CMK (cell line): Measurements from ENCODE around the gene CAPNS1.
"Not testable (repeated sequence)": the region's sequence is repeated elsewhere in the genome, so short reads cannot be mapped to it uniquely, and the experiment has no call there.

Source experiments
- DNase-seq: peaks from one replicate; pipeline ENCODE4 v3.0.0-alpha.2; 2010; ENCODE audit warnings: low read depth

Gene CAPNS1

GRCh38 chr19:36114721-36115452 is 25.0 kb upstream of the CAPNS1 start, which contains the start of gene POLR2I:
POLR2I (minus strand) TSS chr19:36114875; CDS start chr19:36114856, 19 bp downstream.
- DNase-seq: peak; percentile 97

GRCh38 chr19:36115453-36116343 is 24.2 kb upstream of the CAPNS1 start, which contains the start of gene TBCB:
TBCB (plus strand) TSS chr19:36115468; CDS start chr19:36115561, 93 bp downstream.
- DNase-seq: peak; percentile 59

- no peak for DNase-seq
Measured at GRCh38 chr19:36116344-36116637, 23.6 kb upstream of the CAPNS1 start.

DNA sequence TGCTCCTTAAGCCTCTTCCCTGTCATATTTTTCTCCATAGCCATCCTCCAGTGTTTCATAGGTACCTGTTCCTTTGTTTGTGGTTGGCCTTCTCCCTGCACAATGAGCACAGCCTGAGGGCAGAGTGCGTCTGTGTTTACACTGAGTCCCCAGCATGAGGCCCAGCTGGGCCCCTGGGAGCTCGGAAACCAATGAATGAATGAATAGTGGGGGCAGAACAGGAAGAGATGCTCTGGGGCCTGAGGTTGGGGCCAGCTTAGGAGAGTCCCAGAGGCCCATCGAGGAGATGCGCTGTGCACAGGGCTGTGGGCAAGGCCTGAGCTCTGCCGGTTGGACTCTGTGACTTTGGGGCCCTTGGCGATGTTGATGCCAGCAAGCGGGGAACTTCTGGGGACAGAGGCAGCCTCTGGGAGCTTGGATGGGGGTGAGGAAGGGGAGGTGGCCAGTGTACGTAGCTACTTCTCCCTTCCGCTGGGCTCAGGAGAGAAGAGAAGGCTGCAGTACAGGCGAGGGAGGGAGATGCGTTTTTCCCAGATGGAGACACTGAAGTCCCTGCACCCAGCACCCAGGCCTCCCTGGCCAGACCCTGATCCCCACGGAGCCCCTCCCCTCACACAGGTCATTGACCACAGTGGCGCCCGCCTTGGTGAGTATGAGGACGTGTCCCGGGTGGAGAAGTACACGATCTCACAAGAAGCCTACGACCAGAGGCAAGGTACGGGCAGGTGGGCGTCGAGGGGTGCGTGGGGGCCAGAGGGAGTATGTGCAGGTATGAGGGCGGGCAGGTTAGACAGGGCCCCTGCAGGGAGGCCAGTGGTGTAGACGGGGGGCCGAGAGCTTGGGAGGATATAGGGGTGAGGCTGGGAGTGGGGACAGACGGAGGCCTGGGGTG is 19.5 kb upstream of the CAPNS1 start:
- DNase-seq: no peak

DNA sequence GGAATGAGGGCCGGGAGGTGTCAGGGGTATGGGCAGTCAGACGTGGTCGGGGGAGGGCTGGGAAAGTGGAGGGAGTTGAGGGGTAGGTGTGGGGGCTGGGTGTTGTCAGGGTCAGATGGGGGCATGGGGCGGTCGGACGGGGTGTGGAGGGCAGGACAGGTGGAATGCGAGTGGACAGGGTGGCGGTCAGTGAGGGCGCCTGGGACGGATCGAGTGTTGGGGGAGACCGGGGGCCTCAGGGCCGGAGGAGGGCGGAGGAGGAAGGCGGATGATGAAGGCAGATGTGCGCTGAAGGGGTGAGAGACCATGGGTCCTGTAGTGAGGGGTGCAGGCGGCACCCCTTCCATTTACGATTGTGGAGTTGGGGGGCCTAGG is 18.9 kb upstream of the CAPNS1 start:
- no peak for DNase-seq

DNA sequence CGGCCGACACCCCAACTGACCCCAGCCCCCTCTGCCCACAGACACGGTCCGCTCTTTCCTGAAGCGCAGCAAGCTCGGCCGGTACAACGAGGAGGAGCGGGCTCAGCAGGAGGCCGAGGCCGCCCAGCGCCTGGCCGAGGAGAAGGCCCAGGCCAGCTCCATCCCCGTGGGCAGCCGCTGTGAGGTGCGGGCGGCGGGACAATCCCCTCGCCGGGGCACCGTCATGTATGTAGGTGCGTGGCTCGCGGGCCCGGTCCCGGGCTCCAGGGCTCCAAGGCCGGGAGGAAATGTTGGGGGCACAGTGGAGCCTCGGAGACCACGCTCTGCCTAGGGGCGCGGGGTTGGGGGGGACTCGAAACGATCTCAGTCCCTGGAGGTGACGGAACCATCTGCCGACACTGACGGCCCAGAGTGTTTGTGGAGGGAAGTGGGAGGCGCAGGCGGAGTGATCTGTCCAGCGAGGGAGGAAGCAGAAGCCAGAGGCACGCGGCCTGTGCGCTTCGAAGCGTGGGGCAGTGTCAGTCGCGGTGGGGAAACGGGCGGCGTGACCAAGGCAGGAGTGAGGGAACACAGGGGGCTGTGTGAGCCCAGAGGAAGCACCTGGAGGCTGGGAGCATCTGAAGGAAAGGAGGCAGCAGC is 18.3 kb upstream of the CAPNS1 start:
- DNase-seq: no peak

DNA sequence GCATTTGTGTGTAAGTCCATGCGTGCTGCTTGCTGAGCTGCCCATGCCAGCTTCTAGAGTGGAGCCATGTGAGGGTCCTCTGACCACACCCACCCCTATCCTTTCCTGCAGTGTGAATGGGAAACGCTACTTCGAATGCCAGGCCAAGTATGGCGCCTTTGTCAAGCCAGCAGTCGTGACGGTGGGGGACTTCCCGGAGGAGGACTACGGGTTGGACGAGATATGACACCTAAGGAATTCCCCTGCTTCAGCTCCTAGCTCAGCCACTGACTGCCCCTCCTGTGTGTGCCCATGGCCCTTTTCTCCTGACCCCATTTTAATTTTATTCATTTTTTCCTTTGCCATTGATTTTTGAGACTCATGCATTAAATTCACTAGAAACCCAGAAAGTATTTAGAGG is 14.3 kb upstream of the CAPNS1 start:
- DNase-seq: no peak

DNA sequence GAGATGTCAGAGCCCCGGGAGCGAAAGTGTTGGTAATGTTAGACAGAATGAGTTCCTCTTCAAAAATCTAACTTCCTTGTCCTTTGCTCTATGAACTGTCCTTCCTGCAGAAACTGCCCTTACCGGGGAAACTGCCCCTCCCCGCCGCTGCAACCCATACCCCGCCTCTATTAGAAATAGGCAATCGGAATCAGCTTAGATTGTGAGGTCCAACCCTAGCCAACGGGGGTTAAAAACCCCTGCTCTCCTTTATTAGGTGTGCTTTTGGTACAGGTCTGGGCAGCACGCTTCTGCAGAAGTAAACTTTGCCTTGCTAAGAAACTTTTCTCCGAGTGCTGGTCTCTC is 11.5 kb upstream of the CAPNS1 start:
- peak; percentile 38 for DNase-seq

DNA sequence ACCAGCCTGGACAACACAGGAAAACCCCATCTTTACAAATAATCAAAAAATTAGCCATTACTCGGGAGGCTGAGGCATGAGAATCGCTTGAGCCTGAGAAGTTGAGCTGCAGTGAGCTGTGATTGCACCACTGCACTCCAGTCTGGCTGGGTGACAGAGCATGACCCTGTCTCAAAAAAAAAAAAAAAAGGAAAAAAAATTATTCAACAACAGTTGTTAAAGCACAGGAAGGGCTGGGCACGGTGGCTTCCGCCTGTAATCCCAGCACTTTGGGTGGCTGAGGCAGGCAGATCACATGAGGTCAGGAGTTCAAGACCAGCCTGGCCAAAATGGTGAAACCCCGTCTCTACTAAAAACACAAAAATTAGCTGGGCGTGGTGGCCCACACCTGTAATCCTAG is 8.6 kb upstream of the CAPNS1 start:
- not testable (repeated sequence) for DNase-seq

- DNase-seq: not testable (repeated sequence)
Measured at GRCh38 chr19:36134867-36135266, 5.0 kb upstream of the CAPNS1 start.

DNA sequence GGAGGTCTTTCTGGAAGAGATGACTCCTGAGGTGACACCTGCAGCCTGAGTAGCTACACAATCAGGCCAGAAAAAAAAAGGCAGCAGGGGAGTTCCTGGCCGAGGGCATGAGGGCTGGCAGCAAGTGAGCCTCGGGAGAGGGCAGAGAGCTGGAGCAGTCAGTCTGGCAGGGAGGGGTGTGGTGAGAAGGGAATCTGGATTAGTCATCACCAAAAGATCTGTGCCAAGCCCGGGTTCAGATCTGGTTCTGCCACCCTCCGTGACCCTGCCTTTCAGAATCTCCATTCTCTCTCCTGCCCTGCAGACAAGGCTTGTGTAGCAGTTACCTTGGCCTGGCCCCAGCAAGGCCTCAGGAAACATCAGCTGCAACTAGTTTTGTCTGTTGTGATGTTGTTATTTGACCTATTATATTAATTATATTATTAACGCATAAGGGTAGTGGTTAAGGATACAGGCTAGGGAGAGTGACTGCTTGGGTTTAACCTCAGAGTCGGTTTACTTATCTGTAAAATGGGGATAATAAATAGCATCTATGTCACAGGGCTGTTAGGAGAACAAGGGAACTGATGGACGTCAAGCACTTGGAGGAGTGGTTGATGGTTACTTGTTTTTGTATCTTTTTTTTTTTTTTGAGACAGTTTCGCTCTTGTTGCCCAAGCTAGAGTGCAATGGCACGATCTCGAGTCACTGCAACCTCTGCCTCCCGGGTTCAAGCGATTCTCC is 2.7 kb upstream of the CAPNS1 start:
- no peak for DNase-seq

- DNase-seq: no peak
Measured at GRCh38 chr19:36139120-36139472, 770 bp upstream of the CAPNS1 start.

DNA sequence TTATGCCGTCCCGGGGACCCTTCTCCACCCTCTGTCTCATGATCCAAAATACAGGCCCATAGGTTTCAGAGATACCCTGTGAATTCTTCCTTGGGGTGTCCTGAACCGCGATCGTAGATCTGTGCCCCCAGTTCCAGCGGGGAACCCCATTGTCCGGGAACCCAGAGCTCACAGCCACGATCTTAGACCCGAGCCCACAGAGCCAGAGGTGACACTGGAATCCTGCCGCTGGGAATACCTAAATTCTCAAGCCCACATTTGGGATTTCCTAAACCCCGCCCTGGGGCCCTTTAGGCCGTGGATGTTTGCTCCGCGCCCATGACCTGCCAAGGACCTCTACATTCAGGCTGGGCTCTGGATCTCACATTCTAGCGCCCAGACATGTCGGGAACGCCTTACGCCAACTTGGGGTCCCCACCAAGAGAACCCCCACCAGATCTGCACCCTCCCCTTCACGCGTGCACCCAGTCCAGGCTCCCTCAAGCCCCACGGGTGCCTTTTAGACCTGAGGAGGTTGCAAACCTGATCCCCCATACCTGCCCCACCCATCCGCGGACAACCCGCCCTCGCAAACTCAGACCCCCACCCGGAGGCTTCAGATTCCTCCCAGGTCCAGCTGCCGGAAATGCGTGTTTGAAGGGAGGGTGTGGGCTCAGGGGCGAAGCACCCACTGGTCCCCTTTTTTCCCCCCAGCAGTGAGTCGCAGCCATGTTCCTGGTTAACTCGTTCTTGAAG is 605 bp downstream of the CAPNS1 start:
- DNase-seq: peak; percentile 43

DNA sequence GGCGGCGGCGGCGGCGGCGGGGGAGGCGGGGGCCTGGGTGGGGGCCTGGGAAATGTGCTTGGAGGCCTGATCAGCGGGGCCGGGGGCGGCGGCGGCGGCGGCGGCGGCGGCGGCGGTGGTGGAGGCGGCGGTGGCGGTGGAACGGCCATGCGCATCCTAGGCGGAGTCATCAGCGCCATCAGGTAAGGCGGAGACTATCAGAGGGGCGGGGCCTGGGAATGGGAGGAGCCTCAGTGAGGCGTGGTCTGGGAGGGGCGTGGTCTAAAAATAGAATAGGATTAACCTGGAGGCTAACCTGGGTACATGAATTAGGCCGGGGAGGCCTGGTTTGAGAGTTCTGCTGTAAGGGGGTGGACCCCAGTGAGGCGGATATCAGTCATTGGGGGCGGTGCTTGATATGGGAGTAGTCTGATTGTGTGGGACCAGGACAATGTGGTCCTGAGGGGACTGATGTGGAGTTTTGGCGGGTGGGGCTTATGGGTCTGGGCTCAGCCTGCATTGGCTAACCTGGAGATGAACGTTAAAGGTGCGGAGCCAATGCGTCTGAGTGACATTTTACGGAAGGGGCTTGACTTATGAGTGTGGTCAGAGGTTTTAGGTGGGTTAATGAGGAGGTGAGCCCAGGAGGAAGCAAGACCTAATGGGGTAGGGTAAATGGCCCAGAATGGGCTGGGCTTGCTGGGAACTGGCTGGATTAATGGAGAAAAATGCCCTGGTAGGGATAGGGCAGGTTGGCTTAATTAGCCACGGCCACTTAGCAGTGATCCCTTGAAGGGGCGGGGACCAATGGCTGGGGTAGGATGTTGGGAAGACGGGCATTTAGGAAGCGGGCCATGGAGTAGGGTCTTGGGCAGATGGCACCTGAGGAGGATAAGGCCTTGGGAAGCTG is 1.4 kb downstream of the CAPNS1 start:
- DNase-seq: peak; percentile 73

DNA sequence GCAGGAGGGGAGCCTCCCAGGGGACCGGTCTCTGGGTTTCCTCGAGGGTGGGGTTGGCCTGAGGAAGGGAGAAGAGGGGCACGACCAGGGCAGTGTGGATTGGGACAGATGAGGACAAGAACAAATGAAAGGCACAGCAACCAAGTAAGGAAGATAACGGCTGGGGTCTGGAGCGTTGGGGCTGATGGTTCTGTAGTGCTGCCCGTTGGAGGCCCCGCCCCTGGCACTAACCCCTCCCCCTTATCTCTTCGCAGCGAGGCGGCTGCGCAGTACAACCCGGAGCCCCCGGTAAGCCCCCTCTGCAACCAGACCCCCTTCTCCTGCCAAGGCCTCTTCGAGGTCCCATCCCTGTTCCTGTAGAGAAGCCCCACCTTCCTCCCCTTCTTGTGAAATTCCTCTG is 2.2 kb downstream of the CAPNS1 start:
- DNase-seq: no peak

GRCh38 chr19:36142496-36142895 is 2.6 kb downstream of the CAPNS1 start:
- DNase-seq: no peak

- DNase-seq: no peak
Measured at GRCh38 chr19:36144624-36145023, 4.8 kb downstream of the CAPNS1 start.

GRCh38 chr19:36149673-36150406 is 10.0 kb downstream of the CAPNS1 start:
- DNase-seq: no peak

DNA sequence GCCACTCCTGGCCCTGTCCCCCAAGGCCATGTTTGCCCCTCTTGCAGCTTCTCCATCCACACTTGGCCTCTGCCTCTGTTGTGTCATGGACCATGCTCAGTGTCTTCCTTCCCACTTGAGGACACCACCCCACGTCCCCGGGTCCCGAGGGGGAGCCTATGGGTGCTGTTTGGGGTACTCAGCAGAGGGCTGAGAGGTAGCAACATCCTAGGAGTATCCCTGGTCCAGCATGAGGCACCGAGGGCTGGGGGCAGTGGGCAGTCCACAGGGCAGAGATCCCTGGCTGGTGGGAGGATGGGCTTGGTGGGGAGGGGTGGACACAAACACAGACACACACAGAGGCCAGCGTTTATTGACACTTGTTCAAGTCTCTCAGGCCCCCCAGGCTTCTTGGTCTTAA is 10.7 kb downstream of the CAPNS1 start:
- DNase-seq: no peak
